ENCODE results near the gene DCAF12L2. TPM values are rescaled to one million over a fixed set of nuclear protein-coding genes. Genes with fewer than 3 reads are reported as not detected.

DCAF12L2 gene
- total RNA-seq, 3 donors from 2014 or later (not counting 1 experiment from before 2014, with no cell fraction given), result not detected

DNA sequence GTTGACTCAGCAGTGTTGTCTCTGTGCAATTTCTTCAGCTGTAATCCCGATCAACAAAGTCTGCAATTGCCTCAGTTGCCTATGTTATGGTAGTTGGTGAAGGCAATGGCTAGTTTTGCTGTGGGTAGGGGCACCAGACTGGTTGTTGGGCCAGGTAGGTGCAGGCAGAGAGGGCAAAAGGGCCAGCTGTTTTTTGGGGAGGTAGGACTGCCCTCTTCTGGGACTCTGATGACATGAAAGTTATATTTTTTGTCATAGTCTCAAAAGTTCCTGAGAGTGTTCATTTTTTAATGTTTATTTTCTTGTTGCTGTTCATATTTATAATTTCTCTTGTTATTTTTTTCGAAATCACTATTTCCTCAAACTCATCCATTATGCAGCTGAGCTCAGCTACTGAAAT is 25.1 kb downstream of the DCAF12L2 start:
- Mint-ChIP-seq H3K4me1 (no peaks in the 10 kb centered on the region), H3K36me3 (no peaks in the 10 kb centered on the region), H3K27me3 (ENCODE audit: low read depth in 2 of 2) (no peaks in the 10 kb centered on the region), H3K9me3 (no peaks in the 10 kb centered on the region), H3K27ac (no peak overlapping the region), H3K4me3 (no peak overlapping the region)
- no peaks in the 10 kb centered on the region for H3K4me1 ChIP-seq (ENCODE audit: control insufficient read depth, insufficient read depth, low read length)
- no peak for TF ChIP-seq CTCF (IDR thresholded peaks at IDR 0.05)
- no peaks in the 10 kb centered on the region for H3K9me3 ChIP-seq (ENCODE audit: control insufficient read depth, insufficient read depth, low read length)
- no peaks in the 10 kb centered on the region for H3K36me3 ChIP-seq (ENCODE audit: control insufficient read depth, insufficient read depth, low read length)
- intact Hi-C loops (cut with micrococcal nuclease), result no loop called here
- 75% methylated on average over 1 of the region's 2 CpGs for WGBS (ENCODE audit: insufficient coverage)
- ATAC-seq (no peak), DNase-seq (no peak)
- no peak overlapping the region for H3K4me3 ChIP-seq (ENCODE audit: low read length)
- no peaks in the 10 kb centered on the region for H3K27me3 ChIP-seq (ENCODE audit: control insufficient read depth, insufficient read depth, low read length)
- H3K27ac ChIP-seq (ENCODE audit: low read length), result no peak overlapping the region

DNA sequence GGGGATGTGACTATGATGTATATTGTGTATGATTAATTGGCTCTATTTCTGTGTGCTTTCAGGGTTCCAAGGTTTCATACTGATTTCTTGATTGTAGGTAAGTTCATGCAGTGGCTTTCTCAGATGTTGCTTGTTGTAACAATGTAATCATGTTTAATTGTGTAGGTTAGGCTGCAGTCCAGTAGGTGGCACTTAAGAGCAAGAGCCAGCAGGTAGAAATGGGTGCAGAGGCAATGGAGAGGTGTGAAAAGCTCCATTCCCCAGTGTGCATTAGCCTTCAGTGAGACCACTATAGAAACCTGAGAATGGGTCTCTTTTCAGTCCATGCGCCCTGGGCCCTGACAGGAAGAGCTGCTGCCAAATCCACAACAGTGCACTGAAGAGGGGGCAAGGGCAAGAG is 28.2 kb downstream of the DCAF12L2 start:
- H3K36me3 Mint-ChIP-seq, result no peaks in the 10 kb centered on the region

DNA sequence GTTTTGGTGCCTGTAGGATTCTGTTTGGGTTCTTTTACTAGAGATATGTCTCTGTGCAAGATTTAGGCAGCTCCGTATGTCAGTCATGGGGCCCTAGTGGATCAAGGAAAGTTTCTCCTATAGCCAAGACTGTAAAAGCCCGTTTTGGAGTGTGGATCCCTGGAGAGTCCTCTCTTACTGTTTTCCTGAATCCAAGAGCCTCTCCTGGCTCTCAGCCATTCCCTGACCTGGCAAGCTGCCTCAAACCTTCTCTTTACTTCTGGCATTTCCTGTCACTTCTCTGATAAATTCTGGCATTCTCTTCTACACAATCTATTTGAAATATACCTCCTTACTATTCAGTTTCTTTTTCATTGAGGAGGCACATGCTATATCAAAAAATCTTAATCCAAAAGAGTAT is 41.4 kb downstream of the DCAF12L2 start:
- no peak overlapping the region for H3K27ac ChIP-seq (ENCODE audit: low read length)
- H3K27me3 ChIP-seq (ENCODE audit: control insufficient read depth, insufficient read depth, low read length), result no peaks in the 10 kb centered on the region
- Mint-ChIP-seq H3K27me3 (ENCODE audit: low read depth in 2 of 2) (no peaks in the 10 kb centered on the region), H3K4me1 (no peaks in the 10 kb centered on the region), H3K4me3 (no peak overlapping the region), H3K36me3 (no peaks in the 10 kb centered on the region), H3K27ac (no peak overlapping the region), H3K9me3 (peaks cover 3 to 9% of the 10 kb centered on the region in 2 donors)
- WGBS (ENCODE audit: insufficient coverage), result 82% methylated on average over 2 of the region's 2 CpGs
- H3K4me3 ChIP-seq (ENCODE audit: low read length), result no peak overlapping the region
- DNase-seq, result no peak
- no peaks in the 10 kb centered on the region for H3K4me1 ChIP-seq (ENCODE audit: control insufficient read depth, insufficient read depth, low read length)
- ATAC-seq, result no peak
- peaks cover 4% of the 10 kb centered on the region for H3K9me3 ChIP-seq (ENCODE audit: control insufficient read depth, insufficient read depth, low read length)
- no peaks in the 10 kb centered on the region for H3K36me3 ChIP-seq (ENCODE audit: control insufficient read depth, insufficient read depth, low read length)
- TF ChIP-seq CTCF (IDR thresholded peaks at IDR 0.05), result no peak
- intact Hi-C loops (cut with micrococcal nuclease), result no loop called here

More for the DNA sequence above, 28.2 kb downstream of the DCAF12L2 start:
- Histone ChIP-seq H3K27me3 (ENCODE audit: control insufficient read depth, insufficient read depth, low read length) (no peaks in the 10 kb centered on the region), H3K9me3 (ENCODE audit: control insufficient read depth, insufficient read depth, low read length) (no peaks in the 10 kb centered on the region), H3K4me1 (ENCODE audit: control insufficient read depth, insufficient read depth, low read length) (no peaks in the 10 kb centered on the region), H3K27ac (ENCODE audit: low read length) (no peak overlapping the region), H3K4me3 (ENCODE audit: low read length) (no peak overlapping the region), H3K36me3 (ENCODE audit: control insufficient read depth, insufficient read depth, low read length) (no peaks in the 10 kb centered on the region)
- H3K27me3 Mint-ChIP-seq (ENCODE audit: low read depth in 2 of 2), result no peaks in the 10 kb centered on the region
- DNase-seq (no peak), ATAC-seq (no peak)
- no peak for TF ChIP-seq CTCF (IDR thresholded peaks at IDR 0.05)
- peaks cover 0 to 3% of the 10 kb centered on the region in 2 donors for H3K9me3 Mint-ChIP-seq
- intact Hi-C loops (cut with micrococcal nuclease), result no loop called here
- H3K27ac Mint-ChIP-seq, result no peak overlapping the region
- 83% methylated on average over 1 of the region's 1 CpG for WGBS (ENCODE audit: insufficient coverage)
- no peaks in the 10 kb centered on the region for H3K4me1 Mint-ChIP-seq
- no peak overlapping the region for H3K4me3 Mint-ChIP-seq
